ENCODE measurements around the gene SLC4A8.

DNA sequence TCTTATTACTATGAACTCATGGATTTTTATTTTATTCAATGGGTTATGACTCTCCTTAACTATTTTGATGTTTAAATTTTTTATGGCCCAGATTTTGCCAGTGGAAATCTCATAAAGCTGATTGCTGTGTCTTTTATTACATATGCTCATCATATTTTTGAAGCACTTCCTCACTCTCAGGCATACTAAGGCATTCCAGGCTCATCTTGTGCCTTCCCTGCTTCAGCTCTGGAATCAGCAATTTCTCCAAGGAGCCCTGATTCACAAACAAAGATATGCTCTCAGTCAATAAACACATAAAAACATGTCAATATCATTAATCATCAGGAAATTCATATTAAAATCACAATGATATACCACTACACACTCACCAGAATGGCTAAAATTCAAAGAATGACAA is 121.5 kb downstream of the SLC4A8 start:
- TF ChIP-seq CTCF (IDR thresholded peaks at IDR 0.05) (no peak), POLR2AphosphoS5 (IDR thresholded peaks at IDR 0.05) (no peak), POLR2A (IDR thresholded peaks at IDR 0.05) (no peak)
